ENCODE results near the gene ASCC1. TPM values are rescaled to one million over a fixed set of nuclear protein-coding genes. Genes with fewer than 3 reads are reported as not detected.
A peak's percentile ranks its signal among the peaks of the same experiment; 100 is the strongest.
"Not testable (repeated sequence)": the region's sequence is repeated elsewhere in the genome, so short reads cannot be mapped to it uniquely, and the experiment has no call there.

ASCC1 gene
- total and polyA plus RNA-seq, 2 donors: 29.7 to 33.5 TPM

DNA sequence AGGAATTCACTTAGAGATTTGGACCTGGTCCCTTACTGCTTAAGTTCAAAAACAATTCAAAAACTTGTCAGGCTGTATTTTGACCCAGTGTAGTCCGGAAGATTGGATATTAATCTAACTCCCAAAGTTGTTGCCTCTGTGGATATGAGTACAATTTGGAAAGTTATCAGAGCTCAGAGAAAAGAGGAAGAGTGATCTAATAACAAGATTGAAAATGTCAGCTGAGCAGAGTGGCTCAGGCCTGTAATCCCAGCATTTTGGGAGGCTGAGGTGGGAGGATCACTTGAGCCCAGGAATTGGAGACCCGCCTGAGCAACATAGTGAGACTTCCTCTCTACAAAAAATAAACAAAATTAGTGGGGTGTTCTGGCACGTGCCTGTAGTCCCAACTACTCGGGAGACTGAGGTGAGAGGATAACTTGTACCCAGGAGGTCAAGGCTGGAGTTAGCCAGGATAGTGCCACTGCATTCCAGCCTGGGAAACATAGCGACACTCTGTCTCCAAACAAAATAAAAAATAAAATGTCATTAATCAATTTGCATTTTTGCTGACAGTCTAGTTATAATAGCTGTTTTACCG lies 3.2 kb upstream of the ASCC1 start:
- no peak for DNase-seq (ENCODE audit: extremely low spot score)
- Histone ChIP-seq H3K4me3 (ENCODE audit: low read depth, low read length) (no peak overlapping the region), H3K27ac (ENCODE audit: low read depth) (peak overlapping the region; percentile 16), H3K36me3 (ENCODE audit: insufficient read depth) (no peaks in the 10 kb centered on the region), H3K4me1 (ENCODE audit: insufficient read depth) (no peaks in the 10 kb centered on the region)
- WGBS: 74% methylated on average over 6 of the region's 6 CpGs

DNA sequence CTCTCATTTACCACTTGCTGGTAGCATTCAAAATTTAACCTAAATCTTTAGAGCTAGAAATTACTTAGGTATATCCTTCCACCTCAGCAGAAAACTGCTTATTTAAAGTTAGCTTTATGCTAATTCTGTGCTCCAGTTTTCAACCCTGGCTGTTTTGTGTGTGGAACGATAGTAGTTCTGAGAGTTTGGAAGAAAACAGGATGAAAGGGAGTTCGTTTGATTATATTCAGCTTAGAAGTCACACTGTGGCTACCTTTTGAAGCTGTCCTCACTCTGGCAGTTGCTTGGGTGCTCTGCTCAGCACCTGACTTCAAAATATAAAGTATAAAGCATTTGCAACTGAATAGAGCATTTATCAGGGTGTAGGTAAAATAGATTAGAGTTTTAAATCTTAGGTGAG lies 2.6 kb upstream of the ASCC1 start:
- Histone ChIP-seq H3K27ac (ENCODE audit: low read depth) (peak overlapping the region; percentile 38), H3K4me3 (ENCODE audit: low read depth, low read length) (no peak overlapping the region), H3K4me1 (ENCODE audit: insufficient read depth) (no peaks in the 10 kb centered on the region), H3K36me3 (ENCODE audit: insufficient read depth) (no peaks in the 10 kb centered on the region)
- 37% methylated on average over 2 of the region's 2 CpGs for WGBS
- DNase-seq (ENCODE audit: extremely low spot score): no peak

DNA sequence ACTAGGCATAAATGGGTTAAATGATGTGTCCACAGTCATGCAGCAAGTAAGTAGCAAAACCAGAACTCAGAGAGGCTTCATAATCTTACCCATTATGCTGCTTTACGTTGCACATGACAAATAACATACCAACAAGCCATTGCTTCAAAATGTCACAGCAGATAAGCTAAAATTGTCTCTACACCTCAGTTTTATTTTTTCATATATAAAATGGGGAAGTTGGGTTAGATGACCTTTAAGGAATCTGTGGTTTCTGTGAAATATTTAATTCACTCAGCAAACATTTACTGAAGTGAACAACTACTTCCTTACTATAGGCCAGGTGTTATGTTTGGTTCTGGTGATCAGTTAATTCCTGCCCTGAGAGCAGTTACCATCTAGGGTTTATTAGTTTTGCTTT lies 2.2 kb upstream of the ASCC1 start:
- H3K4me1 ChIP-seq (ENCODE audit: insufficient read depth): no peaks in the 10 kb centered on the region
- 27% methylated on average over 1 of the region's 1 CpG for WGBS
- H3K4me3 ChIP-seq (ENCODE audit: low read depth, low read length): no peak overlapping the region
- no peaks in the 10 kb centered on the region for H3K36me3 ChIP-seq (ENCODE audit: insufficient read depth)
- no peak for DNase-seq (ENCODE audit: extremely low spot score)
- H3K27ac ChIP-seq (ENCODE audit: low read depth): peak overlapping the region; percentile 38

DNA sequence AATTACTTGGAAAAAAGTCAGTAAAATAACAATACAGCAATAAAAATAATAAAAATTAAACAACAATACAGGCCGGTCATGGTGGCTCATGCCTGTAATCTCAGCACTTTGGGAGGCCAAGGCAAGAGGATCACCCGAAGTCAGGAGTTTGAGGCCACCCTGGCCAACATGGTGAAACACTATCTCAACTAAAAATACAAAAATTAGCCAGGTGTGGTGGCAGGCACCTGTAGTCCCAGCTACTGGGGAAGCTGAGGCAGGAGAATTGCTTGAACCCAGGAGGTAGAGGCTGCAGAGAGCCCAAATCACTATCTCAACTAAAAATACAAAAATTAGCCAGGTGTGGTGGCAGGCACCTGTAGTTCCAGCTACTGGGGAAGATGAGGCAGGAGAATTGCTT lies 4.2 kb downstream of the ASCC1 start:
- not testable (repeated sequence) for H3K4me1 ChIP-seq (ENCODE audit: insufficient read depth); DNase-seq (ENCODE audit: extremely low spot score); H3K36me3 ChIP-seq (ENCODE audit: insufficient read depth); H3K4me3 ChIP-seq (ENCODE audit: low read depth, low read length); H3K27ac ChIP-seq (ENCODE audit: low read depth)
- WGBS: 95% methylated on average over 2 of the region's 2 CpGs

DNA sequence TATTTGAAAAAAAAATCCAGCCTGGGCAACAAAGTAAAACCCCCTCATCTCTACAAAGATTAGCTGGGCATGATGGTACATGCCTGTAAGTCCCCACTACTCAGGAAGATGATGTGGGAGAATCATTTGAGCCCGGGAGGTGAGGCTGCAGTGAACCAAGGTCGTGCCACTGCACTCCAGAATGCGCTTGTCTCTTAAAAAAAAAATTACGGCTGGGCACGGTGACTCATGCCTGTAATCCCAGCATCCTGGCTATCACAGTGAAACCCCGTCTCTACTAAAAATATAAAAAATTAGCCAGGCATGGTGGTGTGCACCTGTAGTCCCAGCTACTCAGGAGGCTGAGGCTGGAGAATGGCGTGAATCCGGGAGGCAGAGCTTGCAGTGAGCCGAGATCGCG lies 4.7 kb downstream of the ASCC1 start:
- H3K27ac ChIP-seq (ENCODE audit: low read depth); H3K36me3 ChIP-seq (ENCODE audit: insufficient read depth); H3K4me1 ChIP-seq (ENCODE audit: insufficient read depth); H3K4me3 ChIP-seq (ENCODE audit: low read depth, low read length); DNase-seq (ENCODE audit: extremely low spot score): not testable (repeated sequence)
- WGBS: 87% methylated on average over 11 of the region's 11 CpGs

DNA sequence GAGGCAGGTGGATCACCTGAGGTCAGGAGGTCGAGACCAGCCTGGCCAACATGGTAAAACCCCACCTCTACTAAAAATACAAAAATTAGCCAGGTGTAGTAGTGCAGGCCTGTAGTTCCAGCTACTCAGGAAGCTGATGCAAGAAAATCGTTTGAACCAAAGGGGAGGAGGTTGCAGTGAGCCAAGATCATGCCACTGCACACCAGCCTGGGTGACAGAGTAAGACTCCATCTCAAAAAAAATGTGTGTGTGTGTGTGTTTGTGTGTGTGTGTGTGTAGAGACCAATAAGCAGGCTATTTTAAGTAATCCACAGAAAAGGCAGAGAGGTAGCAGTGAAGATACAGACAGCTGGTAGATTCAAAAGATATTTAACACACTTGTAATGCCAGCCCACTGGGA lies 7.5 kb downstream of the ASCC1 start:
- not testable (repeated sequence) for H3K4me3 ChIP-seq (ENCODE audit: low read depth, low read length); DNase-seq (ENCODE audit: extremely low spot score); H3K4me1 ChIP-seq (ENCODE audit: insufficient read depth); H3K36me3 ChIP-seq (ENCODE audit: insufficient read depth); H3K27ac ChIP-seq (ENCODE audit: low read depth)
- WGBS: 78% methylated on average over 2 of the region's 2 CpGs

DNA sequence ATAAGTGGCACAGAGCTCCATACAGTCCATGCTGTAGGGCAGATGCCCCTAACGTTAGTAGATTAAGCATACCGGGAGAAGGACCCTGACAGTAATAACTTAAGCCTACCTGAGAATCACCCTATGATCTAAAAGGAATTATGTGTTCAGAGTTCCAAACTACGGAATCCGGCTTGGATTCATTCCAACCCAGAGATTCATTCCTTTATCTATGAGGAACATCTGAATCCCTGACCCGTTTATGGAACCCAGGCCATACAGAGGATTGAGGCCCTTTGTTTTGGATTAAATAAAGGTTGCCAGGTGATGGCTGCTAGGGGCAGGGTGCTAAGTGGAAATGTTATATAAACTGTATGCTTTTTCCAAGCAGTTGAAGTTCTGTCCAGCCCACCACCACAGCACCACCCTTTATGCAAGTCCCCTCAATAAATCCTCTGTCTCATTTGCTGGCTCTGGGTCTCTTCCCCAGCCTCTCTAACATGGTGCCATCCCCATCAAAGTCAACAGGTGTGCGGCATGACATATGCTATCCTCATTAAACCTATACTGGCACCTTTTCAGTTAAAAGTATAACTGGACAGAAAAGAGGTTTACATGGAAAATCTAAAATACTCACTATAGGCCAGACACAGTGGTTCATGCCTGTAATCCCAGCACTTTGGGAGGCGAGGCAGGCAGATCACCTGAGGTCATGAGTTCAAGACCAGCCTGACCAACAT lies 9.4 kb downstream of the ASCC1 start:
- WGBS: 77% methylated on average over 7 of the region's 7 CpGs

DNA sequence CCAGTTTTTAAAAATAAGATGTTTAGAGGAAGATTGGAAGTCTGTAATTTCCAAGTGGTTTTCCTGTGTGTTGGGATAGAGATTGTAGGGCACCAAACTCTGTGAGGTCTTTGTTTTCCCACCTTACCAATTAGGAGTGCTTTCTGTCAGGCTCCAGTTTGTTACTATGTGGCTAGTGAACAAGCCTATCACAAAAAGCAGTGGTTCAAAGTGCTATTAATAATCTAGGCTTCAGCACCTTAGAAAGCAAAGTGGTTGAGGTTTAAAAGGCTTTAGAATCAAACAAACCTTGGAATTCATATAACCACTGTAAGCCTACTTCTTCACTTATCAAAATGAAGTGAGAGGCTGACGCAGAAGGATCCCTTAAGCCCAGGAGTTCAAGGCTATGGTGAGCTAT lies 11.4 kb downstream of the ASCC1 start:
- no peaks in the 10 kb centered on the region for H3K4me1 ChIP-seq (ENCODE audit: insufficient read depth)
- 98% methylated on average over 1 of the region's 1 CpG for WGBS
- no peak overlapping the region for H3K4me3 ChIP-seq (ENCODE audit: low read depth, low read length)
- no peak overlapping the region for H3K27ac ChIP-seq (ENCODE audit: low read depth)
- peaks cover 3% of the 10 kb centered on the region for H3K36me3 ChIP-seq (ENCODE audit: insufficient read depth)
- DNase-seq (ENCODE audit: extremely low spot score): no peak

More for the DNA sequence above, 9.4 kb downstream of the ASCC1 start:
- Histone ChIP-seq H3K4me3 (ENCODE audit: low read depth, low read length) (no peak overlapping the region), H3K4me1 (ENCODE audit: insufficient read depth) (no peaks in the 10 kb centered on the region), H3K27ac (ENCODE audit: low read depth) (no peak overlapping the region), H3K36me3 (ENCODE audit: insufficient read depth) (peaks cover 8% of the 10 kb centered on the region)
- DNase-seq (ENCODE audit: extremely low spot score): no peak

DNA sequence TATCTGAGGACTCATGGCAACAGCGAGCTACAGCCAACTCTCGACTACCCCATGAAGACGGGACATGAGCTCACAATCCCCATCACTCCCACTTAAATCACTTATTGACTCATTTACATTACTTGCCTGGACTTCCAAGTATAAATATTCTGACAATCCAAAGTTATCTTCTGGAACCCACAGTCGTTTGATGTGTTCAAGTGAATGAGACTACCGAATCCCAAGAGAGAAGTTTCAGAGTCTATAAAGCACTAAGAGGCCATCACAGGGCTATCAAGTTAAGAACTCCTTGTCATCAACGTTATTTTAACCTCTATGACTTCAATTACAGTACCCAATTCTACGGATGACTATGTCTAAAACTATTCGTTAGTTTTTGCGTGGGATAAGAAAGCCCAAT lies 11.8 kb downstream of the ASCC1 start:
- Histone ChIP-seq H3K4me1 (ENCODE audit: insufficient read depth) (no peaks in the 10 kb centered on the region), H3K36me3 (ENCODE audit: insufficient read depth) (peaks cover 3% of the 10 kb centered on the region), H3K27ac (ENCODE audit: low read depth) (no peak overlapping the region), H3K4me3 (ENCODE audit: low read depth, low read length) (no peak overlapping the region)
- WGBS: 81% methylated on average over 9 of the region's 9 CpGs
- no peak for DNase-seq (ENCODE audit: extremely low spot score)

DNA sequence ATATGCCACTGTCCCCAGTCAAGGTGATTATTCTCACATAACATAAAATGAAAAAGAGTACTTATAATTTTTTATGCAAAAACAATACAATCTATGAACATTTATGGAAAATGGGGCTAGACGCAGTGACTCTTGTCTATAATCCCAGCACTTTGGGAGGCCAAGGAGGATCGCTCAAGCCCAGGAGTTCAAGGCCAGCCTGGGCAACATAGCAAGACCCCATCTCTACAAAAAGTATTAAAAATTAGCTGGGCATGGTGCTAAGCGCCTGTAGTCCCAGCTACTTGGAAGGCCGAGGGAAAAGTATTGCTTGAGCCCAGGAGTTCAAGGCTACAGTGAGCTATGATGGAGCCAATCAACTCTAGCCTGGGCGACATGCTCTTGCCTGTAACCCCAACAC lies 14.8 kb downstream of the ASCC1 start:
- H3K4me3 ChIP-seq (ENCODE audit: low read depth, low read length): no peak overlapping the region
- 85% methylated on average over 5 of the region's 5 CpGs for WGBS
- no peaks in the 10 kb centered on the region for H3K36me3 ChIP-seq (ENCODE audit: insufficient read depth)
- no peak for DNase-seq (ENCODE audit: extremely low spot score)
- H3K27ac ChIP-seq (ENCODE audit: low read depth): no peak overlapping the region
- H3K4me1 ChIP-seq (ENCODE audit: insufficient read depth): no peaks in the 10 kb centered on the region

DNA sequence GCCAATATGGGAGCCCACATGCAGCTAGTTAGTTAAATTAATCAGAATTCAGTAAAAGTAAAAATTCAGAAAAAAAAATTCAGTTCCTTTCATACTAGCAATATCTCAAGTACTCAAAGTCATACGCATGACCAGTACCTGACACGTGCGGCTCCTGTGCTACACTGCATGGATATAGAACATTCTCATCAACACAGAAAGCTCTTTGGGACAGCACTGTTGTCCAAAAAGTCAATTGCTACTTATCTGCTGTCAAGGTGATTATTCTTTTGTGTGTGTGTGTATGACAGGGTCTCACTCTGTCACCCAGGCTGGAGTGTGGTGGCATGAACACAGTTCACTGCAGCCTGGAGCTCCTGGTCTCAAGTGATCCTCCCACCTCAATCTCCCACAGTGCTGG lies 15.2 kb downstream of the ASCC1 start:
- 98% methylated on average over 3 of the region's 3 CpGs for WGBS
- Histone ChIP-seq H3K4me1 (ENCODE audit: insufficient read depth) (no peaks in the 10 kb centered on the region), H3K4me3 (ENCODE audit: low read depth, low read length) (no peak overlapping the region), H3K27ac (ENCODE audit: low read depth) (no peak overlapping the region), H3K36me3 (ENCODE audit: insufficient read depth) (no peaks in the 10 kb centered on the region)
- DNase-seq (ENCODE audit: extremely low spot score): no peak

DNA sequence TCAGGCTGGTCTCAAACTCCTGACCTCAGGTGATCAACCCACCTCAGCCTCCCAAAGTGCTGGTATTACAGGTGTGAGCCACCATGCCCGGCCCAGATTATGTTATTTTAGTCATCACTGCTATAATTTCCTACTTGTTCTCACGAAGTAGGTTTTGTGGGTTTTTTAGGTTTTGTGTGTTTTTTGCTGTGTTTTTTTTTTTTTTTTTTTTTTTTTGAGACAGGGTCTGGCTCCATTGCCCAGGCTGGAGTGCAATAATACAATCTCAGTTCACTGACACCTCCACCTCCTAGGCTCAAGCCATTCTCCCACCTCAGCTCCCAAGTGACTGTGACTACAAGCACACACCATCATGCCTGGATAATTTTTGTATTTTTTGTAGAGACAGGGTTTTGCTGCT lies 21.1 kb downstream of the ASCC1 start:
- no peaks in the 10 kb centered on the region for H3K4me1 ChIP-seq (ENCODE audit: insufficient read depth)
- whole genome bisulfite sequencing: 95% methylated on average over 2 of the region's 2 CpGs
- H3K27ac ChIP-seq (ENCODE audit: low read depth): no peak overlapping the region
- DNase-seq (ENCODE audit: extremely low spot score): no peak
- peaks cover 3% of the 10 kb centered on the region for H3K36me3 ChIP-seq (ENCODE audit: insufficient read depth)
- H3K4me3 ChIP-seq (ENCODE audit: low read depth, low read length): no peak overlapping the region

DNA sequence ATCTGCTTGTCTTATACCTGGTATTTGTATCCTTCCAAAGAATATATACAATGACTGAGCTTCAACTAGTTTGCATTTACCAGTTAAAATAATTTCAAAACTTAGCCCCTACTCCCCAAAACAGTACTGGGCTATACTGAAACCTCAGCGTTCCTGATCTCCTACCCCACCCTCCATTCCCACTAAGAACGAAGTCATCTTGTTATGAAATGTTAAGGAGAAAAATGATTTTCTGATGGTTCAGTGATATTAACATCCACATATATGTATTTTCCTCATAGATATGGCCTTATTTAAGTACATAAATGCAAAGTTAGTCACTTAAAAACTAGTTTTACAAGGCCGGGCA lies 29.1 kb downstream of the ASCC1 start:
- H3K4me1 ChIP-seq (ENCODE audit: insufficient read depth): no peaks in the 10 kb centered on the region
- DNase-seq (ENCODE audit: extremely low spot score): no peak
- H3K27ac ChIP-seq (ENCODE audit: low read depth): peak overlapping the region; percentile 59
- 65% methylated on average over 3 of the region's 3 CpGs for WGBS
- H3K36me3 ChIP-seq (ENCODE audit: insufficient read depth): no peaks in the 10 kb centered on the region
- no peak overlapping the region for H3K4me3 ChIP-seq (ENCODE audit: low read depth, low read length)

DNA sequence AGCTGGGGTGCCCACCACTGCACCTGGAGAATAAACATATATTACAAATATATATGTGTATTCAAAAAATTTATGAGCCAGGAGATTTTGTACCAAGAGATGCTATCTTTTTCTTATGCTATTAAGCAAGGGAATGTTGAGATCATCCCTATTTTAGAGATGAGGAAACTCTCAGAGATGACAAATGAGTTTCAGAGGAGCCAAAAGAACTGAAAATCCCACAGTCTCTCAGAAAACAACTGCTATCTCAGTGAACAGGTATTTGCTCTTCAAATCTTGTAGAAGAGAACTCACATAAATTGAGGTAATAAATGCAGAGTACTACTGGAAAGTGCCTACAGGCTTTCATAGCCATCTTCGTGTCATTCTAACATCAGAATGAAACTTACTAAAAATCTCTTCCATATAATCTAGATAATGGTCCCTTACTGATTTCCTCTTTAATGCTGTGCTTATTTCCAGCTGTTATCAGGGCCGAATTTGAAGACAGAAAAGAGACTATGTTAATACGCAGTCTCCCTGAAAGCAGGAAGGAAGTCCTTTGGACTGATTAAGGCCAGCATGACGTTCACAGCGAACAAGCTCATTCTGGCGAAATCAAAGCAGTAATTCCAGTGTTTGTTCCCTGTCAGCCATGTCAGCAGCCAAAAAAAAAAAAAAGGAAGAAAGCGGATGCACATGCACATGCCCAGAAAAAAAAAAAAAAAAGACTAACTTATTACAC lies 29.7 kb downstream of the ASCC1 start:
- no peaks in the 10 kb centered on the region for H3K4me1 ChIP-seq (ENCODE audit: insufficient read depth)
- WGBS: 39% methylated on average over 7 of the region's 7 CpGs
- peak overlapping the region; percentile 87 for H3K27ac ChIP-seq (ENCODE audit: low read depth)
- H3K36me3 ChIP-seq (ENCODE audit: insufficient read depth): no peaks in the 10 kb centered on the region
- no peak for DNase-seq (ENCODE audit: extremely low spot score)
- no peak overlapping the region for H3K4me3 ChIP-seq (ENCODE audit: low read depth, low read length)
